Sciatic nerve (tissue), 2 donors: ENCODE measurements around the gene PSMB8. TPM values are rescaled to one million over a fixed set of nuclear protein-coding genes. Genes with fewer than 3 reads are reported as not detected.

Source experiments
- ATAC-seq: fragments of 200-7000 bp; cut with Tn5 transposase; one replicate; pipeline ENCODE4 v1.9.1; 2020; ENCODE audit warnings: mild to moderate bottlenecking, moderate library complexity
- DNase-seq: peaks from one replicate; pipeline ENCODE4 v3.0.0-alpha.2; 2020; ENCODE audit warnings: low spot score
- intact Hi-C: fragments of 100-400 bp; cut with DNase I; formaldehyde crosslinking; loops from one replicate; pipeline ENCODE4 v1.14.2; 2022
- total RNA-seq: library from RNA; stranded (reverse); fragmentation: NEBNext Ultra II Directional; extraction: Animal tissue kit (Norgen Biotek cat#: 25700); gene quantifications from one replicate; pipeline ENCODE4 v1.2.1, GENCODE V29; 2021
- donor health status: DM: no; HTN: no; CAD: no.
- donor health status: DM: no; HTN: no; CAD: no.

Gene PSMB8
- total RNA-seq, 1 donor from 2014 or later: 39.3 TPM

GRCh38 chr6:32862725-32863124, 18.9 kb upstream of the PSMB8 start:
- intact Hi-C loops: no loop called here
- ATAC-seq: no peak
- no peak for DNase-seq

- intact Hi-C loops: no loop called here
- DNase-seq (no peak), ATAC-seq (no peak)
Measured at GRCh38 chr6:32860674-32861073, 16.8 kb upstream of the PSMB8 start.

GRCh38 chr6:32858194-32858593, 14.3 kb upstream of the PSMB8 start:
- DNase-seq (no peak), ATAC-seq (no peak)
- intact Hi-C loops: no loop called here

- no peak for ATAC-seq
- DNase-seq: no peak
- intact Hi-C loops: no loop called here
Measured at GRCh38 chr6:32857156-32857891, 13.5 kb upstream of the PSMB8 start.

GRCh38 chr6:32855467-32856174, 11.8 kb upstream of the PSMB8 start:
- ATAC-seq (no peak), DNase-seq (no peak)
- intact Hi-C loops: no loop called here

GRCh38 chr6:32854376-32855178, 10.7 kb upstream of the PSMB8 start:
- DNase-seq (peak; percentile 71), ATAC-seq (peak; percentile 58)
- intact Hi-C loops: no loop called here

GRCh38 chr6:32853541-32854375, 9.9 kb upstream of the PSMB8 start, which contains the start of the genes PSMB9 and TAP1:
PSMB9 (plus strand) TSS chr6:32854192; CDS start chr6:32854230, 38 bp downstream.
TAP1 (minus strand) TSS chr6:32853704; CDS start chr6:32853636, 68 bp downstream.
- ATAC-seq: peak; percentile 96
- DNase-seq: peak; percentile 96
- intact Hi-C loops: no loop called here

GRCh38 chr6:32852844-32853540, 9.1 kb upstream of the PSMB8 start:
- intact Hi-C loops: no loop called here
- ATAC-seq: peak; percentile 29
- DNase-seq: peak; percentile 74

- ATAC-seq: no peak
- intact Hi-C loops: no loop called here
- DNase-seq: peak; percentile 71
Measured at GRCh38 chr6:32852018-32852843, 8.4 kb upstream of the PSMB8 start.

- no peak for DNase-seq
- ATAC-seq: no peak
- intact Hi-C loops: no loop called here
Measured at GRCh38 chr6:32851025-32851424, 7.2 kb upstream of the PSMB8 start.

- intact Hi-C loops: no loop called here
- ATAC-seq: no peak
Measured at GRCh38 chr6:32849126-32849525, 5.3 kb upstream of the PSMB8 start.

GRCh38 chr6:32847795-32848194, 3.9 kb upstream of the PSMB8 start:
- ATAC-seq (no peak), DNase-seq (no peak)
- intact Hi-C loops: no loop called here

More at GRCh38 chr6:32849126-32849525, 5.3 kb upstream of the PSMB8 start:
- DNase-seq: no peak

GRCh38 chr6:32847004-32847403, 3.2 kb upstream of the PSMB8 start:
- no peak for ATAC-seq

GRCh38 chr6:32845384-32845884, 1.6 kb upstream of the PSMB8 start:
- intact Hi-C loops: no loop called here
- DNase-seq: no peak
- ATAC-seq: no peak

More at GRCh38 chr6:32847004-32847403, 3.2 kb upstream of the PSMB8 start:
- intact Hi-C loops: no loop called here
- DNase-seq: no peak

GRCh38 chr6:32844839-32845383, 1.1 kb upstream of the PSMB8 start:
- ATAC-seq: no peak
- DNase-seq: no peak
- intact Hi-C loops: no loop called here

GRCh38 chr6:32843331-32843978, 392 bp downstream of the PSMB8 start:
- DNase-seq: no peak
- peak; percentile 2 for ATAC-seq
- intact Hi-C loops: no loop called here
